ENCODE measurements around the gene KIF2C. TPM values are rescaled to one million over a fixed set of nuclear protein-coding genes. Genes with fewer than 3 reads are reported as not detected.

KIF2C gene
- total RNA-seq, 1 donor from 2014 or later: 56.5 TPM

- peaks cover 4% of the 10 kb centered on the region for H3K9me3 Mint-ChIP-seq
- H3K4me1 Mint-ChIP-seq (ENCODE audit: unreplicated experiment): peaks cover 4% of the 10 kb centered on the region
- no peaks in the 10 kb centered on the region for H3K36me3 Mint-ChIP-seq
Observed at GRCh38 chr1:44724296-44724954, 15.2 kb upstream of the KIF2C start.

GRCh38 chr1:44724955-44725698 lies 14.5 kb upstream of the KIF2C start:
- peaks cover 3% of the 10 kb centered on the region for H3K27me3 Mint-ChIP-seq
- peaks cover 4% of the 10 kb centered on the region for H3K9me3 Mint-ChIP-seq
- no peak for TF ChIP-seq CTCF (conservative IDR thresholded peaks at IDR 0.05)
- peaks cover 4% of the 10 kb centered on the region for H3K4me1 Mint-ChIP-seq (ENCODE audit: unreplicated experiment)
- DNase-seq (ENCODE audit: extremely low spot score, unreplicated experiment): no peak
- no peak overlapping the region for H3K4me3 Mint-ChIP-seq
- H3K36me3 Mint-ChIP-seq: no peaks in the 10 kb centered on the region
- no peak overlapping the region for H3K27ac Mint-ChIP-seq

More at GRCh38 chr1:44724296-44724954, 15.2 kb upstream of the KIF2C start:
- no peak for TF ChIP-seq CTCF (conservative IDR thresholded peaks at IDR 0.05)
- no peak overlapping the region for H3K27ac Mint-ChIP-seq
- DNase-seq (ENCODE audit: extremely low spot score, unreplicated experiment): no peak
- no peak overlapping the region for H3K4me3 Mint-ChIP-seq
- H3K27me3 Mint-ChIP-seq: peaks cover 3% of the 10 kb centered on the region

- H3K9me3 Mint-ChIP-seq: peaks cover 4% of the 10 kb centered on the region
- peak; percentile 84 for DNase-seq (ENCODE audit: extremely low spot score, unreplicated experiment)
- peaks cover 5% of the 10 kb centered on the region for H3K27me3 Mint-ChIP-seq
- H3K36me3 Mint-ChIP-seq: no peaks in the 10 kb centered on the region
- peak within 1 kb of the TSS; percentile 75 for H3K4me3 Mint-ChIP-seq
- peak; percentile 93 for TF ChIP-seq CTCF (conservative IDR thresholded peaks at IDR 0.05)
- H3K4me1 Mint-ChIP-seq (ENCODE audit: unreplicated experiment): peaks cover 10% of the 10 kb centered on the region
- peak within 1 kb of the TSS; percentile 99 for H3K27ac Mint-ChIP-seq
Observed at GRCh38 chr1:44730741-44731512, 8.7 kb upstream of the KIF2C start, which contains the start of gene RNU5D-1. RNU5D-1 (minus strand) TSS chr1:44731170.

- Mint-ChIP-seq H3K4me1 (ENCODE audit: unreplicated experiment) (peaks cover 10% of the 10 kb centered on the region), H3K27me3 (peaks cover 5% of the 10 kb centered on the region), H3K27ac (peak overlapping the region; percentile 10), H3K4me3 (no peak overlapping the region), H3K9me3 (peaks cover 4% of the 10 kb centered on the region), H3K36me3 (no peaks in the 10 kb centered on the region)
- DNase-seq (ENCODE audit: extremely low spot score, unreplicated experiment): no peak
- no peak for TF ChIP-seq CTCF (conservative IDR thresholded peaks at IDR 0.05)
Observed at GRCh38 chr1:44733365-44733764, 6.3 kb upstream of the KIF2C start.

GRCh38 chr1:44733784-44734183 lies 5.9 kb upstream of the KIF2C start:
- H3K4me3 Mint-ChIP-seq: no peak overlapping the region
- H3K4me1 Mint-ChIP-seq (ENCODE audit: unreplicated experiment): peaks cover 10% of the 10 kb centered on the region
- DNase-seq (ENCODE audit: extremely low spot score, unreplicated experiment): no peak
- H3K27me3 Mint-ChIP-seq: peaks cover 5% of the 10 kb centered on the region
- H3K36me3 Mint-ChIP-seq: no peaks in the 10 kb centered on the region
- H3K27ac Mint-ChIP-seq: peak overlapping the region; percentile 10
- TF ChIP-seq CTCF (conservative IDR thresholded peaks at IDR 0.05): no peak
- peaks cover 4% of the 10 kb centered on the region for H3K9me3 Mint-ChIP-seq
